HG02840 (cell line): ENCODE measurements around the gene CLDN14.

ENCODE experiments used
- ATAC-seq: cut with Tn5 transposase; IDR thresholded peaks from one replicate; pipeline ENCODE4 v1.9.1; 2021; ENCODE audit warnings: mild to moderate bottlenecking, moderate library complexity, moderate number of reproducible peaks; ENCODE audit not compliant: unreplicated experiment, low FRiP score

Gene CLDN14

GRCh38 chr21:36446301-36446700, 33.6 kb downstream of the CLDN14 start:
- ATAC-seq = no peak

DNA sequence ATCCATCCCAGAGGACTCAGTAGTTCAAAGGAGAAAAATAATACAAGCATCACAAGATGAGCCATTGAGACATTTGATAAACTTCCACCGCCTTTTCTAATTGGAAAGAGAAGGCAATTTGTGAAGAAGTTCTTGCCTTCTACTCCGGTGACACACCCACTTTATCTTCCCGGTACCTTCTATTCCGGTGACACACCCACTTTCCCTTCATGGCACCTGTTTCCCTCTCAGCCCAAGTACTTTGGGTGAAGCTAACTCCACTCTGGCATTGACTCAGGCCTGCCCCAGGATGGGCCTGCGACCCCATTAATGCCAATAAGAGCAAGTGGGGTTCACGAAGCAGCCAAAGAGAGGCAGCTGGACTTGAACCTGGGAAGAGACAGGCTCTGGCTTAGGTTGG, 38.2 kb downstream of the CLDN14 start:
- no peak for ATAC-seq

GRCh38 chr21:36437745-36438128, 42.2 kb downstream of the CLDN14 start:
- no peak for ATAC-seq

DNA sequence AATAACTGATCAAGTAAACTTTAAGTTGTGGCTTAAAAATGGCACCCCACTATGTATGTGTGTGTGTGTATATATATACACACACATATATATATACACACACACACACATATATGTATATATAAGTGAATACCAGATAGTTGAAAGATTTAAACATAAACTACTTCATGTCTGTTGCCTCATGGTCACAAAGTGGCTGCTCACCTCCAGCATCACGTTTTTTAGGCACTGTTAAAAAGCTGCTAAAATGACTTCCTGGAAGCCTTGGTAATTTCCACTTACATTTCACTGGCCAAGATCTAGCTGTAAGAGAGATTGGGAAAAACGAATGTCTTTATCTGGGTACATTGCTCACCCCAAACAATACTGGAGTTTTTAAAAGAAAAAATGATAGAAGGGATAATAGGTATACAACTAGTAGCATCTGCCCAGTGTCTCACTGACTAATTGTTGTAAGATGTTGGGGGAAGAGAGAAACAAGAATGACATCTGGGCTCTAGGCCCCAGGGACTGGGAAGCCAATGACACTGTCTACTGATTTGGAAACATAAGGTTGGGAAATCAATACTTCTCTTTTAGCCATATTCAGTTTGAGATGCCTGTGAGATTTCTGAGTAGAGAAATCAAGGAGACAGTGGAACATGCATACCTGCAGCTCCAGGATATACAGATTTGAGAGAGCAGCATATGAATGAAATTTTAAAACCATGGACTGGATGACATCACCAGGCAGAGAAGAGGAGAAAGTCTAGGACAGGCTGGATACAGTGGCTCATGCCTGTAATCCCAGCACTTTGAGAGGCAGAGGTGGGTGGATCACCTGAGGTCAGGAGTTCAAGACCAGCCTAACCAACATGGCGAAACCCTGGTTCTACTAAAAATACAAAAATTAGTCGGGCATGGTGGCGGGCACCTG, 42.8 kb downstream of the CLDN14 start:
- ATAC-seq = no peak

GRCh38 chr21:36434144-36434543, 45.8 kb downstream of the CLDN14 start:
- no peak for ATAC-seq

DNA sequence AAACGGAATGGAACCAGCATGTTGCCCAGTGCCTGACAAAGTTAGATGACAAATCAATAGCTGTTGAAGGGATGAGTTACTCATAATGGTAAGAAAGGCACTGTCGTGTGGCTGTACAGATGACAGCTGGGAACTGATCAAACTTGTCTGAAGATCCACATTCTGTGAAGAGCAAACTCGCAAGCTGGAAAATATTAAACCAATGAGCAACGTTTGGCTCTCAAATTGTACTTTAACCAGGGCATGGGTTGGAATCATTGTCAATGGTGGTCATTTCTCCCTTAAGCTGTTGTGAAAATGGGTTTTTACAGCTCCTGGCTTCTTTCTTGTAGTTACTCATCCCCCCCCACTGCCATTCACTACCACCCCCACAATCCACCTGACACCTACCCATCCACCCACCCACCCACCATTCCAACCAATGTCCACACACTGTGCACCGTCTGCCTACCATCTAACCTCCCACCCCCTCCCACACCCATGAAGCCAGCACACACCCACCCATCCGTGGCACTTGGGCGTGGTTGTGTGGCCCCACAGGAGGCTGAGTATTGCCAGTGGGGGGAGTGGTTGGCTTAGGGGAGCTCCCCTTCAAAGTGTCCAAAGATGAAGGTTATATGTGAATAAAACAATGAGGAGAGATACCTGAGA, 46.7 kb downstream of the CLDN14 start:
- ATAC-seq = no peak

- ATAC-seq = no peak
These were observed 48.7 kb downstream of the CLDN14 start for GRCh38 chr21:36431252-36431651.

DNA sequence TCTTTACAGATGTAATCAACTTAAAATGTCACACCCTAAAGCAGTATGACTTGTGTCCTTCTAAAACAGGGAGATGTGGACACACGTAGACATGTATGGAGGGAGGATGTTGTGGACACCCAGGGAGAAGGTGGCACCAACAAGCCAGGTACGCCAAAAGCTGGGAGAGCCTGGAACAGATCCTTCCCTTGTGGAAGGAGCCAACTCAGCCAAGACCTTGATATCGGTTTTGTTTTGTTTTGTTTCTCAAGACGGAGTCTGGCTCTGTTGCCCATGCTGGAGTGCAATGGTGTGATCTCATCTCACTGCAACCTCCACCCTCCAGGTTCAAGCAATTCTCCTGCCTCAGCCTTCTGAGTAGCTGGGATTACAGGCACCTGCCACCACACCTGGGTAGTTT, 49.1 kb downstream of the CLDN14 start:
- ATAC-seq = no peak

DNA sequence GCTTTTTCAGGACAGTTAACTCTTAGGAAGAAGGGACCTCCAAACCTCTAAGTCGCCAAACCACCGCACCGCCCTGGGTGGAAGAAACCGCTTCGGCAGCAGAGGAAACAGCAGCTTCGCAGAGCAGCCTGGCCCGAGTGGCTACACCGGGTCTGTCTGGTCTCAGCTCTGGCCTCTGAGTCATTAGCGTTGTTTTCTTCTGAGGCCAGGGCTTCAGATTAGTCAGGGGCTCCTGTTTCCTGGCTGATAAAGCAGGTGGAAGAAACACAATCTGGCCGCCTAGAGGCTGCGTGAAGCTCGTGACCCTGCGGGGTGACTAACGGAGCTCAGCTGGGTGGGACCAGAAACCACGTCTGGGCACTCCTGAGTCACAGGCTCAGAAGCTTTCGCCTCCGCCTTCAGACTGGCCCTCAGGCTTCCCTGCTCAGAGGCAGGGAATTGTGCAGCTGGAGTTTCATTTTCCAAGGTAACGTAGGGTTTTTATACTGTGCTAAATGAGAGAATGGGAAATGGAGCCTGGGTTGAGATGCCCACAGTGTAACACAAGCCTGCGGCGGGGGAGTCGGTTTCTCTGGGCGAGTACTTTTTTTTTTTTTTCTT, 49.9 kb downstream of the CLDN14 start:
- peak; percentile 85 for ATAC-seq

- no peak for ATAC-seq
These were observed 51.0 kb downstream of the CLDN14 start for GRCh38 chr21:36428761-36429432.

DNA sequence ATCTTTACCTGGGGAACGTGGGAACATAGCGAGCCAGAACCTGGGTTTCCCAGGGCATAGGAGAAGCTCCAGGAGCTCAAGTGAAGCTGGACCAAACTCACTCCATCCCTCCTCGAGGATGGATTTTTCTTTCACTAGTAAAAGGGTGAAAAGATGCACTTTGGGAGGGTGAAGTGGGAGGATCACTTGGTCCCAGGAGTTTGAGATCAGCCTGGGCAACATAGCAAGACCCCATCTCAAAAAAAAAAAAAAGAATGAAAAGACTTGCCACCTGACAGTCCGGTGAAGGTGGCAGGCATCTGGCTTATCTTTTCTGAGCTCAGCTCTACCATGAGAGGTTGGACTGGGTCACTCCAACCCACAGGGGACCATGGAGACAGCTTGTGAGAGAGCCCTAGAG, 52.4 kb downstream of the CLDN14 start:
- ATAC-seq = no peak

GRCh38 chr21:36425286-36425685, 54.6 kb downstream of the CLDN14 start:
- no peak for ATAC-seq

DNA sequence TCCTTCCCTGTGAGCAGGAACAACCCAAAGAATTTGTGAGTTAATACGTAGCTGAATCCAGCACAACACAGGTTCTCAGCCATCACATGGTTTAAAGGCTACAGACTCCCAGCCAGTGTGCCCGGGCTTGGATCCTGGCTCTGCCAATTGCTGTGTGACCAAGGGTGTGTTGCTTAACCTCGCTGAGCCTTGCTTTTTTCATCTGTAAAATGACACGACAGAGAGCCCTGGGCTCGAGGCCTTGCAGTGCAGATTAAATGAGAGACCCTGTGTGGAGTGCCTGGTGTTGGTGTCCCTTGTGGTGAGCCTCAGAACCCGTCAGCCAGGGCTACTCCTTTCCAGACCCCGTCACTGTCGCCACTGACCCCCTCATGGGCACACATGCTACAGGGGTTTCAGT, 55.3 kb downstream of the CLDN14 start:
- ATAC-seq = no peak

DNA sequence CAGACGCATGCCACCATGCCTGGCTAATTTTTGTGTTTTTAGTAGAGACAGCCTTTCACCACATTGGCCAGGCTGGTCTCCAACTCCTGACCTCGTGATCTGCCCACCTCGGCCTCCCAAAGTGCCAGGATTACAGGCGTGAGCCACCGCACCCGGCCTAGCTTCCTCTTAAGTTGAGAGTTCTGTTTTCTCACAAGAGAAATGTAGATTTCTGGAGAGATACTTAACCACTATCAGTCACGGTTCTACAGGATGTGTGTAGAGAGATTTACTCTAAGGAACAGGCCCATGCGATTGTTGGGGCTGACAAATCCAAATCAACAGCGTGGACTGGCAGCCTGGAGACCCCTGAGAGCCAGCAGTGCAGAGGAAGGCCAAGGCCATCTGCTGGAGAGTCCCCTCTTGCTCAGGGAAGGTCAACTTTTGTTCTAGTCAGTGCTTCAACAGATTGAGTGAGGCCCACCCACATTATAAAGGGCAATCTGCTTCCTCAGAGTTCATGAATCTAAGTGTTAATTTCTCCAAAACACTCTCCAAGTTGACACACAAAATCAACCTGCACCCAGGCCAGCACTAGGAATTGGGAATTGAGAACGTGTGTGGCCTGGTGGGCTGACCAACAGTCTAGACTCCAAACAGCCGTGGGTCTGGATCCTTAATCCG, 56.0 kb downstream of the CLDN14 start:
- no peak for ATAC-seq

GRCh38 chr21:36422279-36423098, 57.4 kb downstream of the CLDN14 start:
- no peak for ATAC-seq

DNA sequence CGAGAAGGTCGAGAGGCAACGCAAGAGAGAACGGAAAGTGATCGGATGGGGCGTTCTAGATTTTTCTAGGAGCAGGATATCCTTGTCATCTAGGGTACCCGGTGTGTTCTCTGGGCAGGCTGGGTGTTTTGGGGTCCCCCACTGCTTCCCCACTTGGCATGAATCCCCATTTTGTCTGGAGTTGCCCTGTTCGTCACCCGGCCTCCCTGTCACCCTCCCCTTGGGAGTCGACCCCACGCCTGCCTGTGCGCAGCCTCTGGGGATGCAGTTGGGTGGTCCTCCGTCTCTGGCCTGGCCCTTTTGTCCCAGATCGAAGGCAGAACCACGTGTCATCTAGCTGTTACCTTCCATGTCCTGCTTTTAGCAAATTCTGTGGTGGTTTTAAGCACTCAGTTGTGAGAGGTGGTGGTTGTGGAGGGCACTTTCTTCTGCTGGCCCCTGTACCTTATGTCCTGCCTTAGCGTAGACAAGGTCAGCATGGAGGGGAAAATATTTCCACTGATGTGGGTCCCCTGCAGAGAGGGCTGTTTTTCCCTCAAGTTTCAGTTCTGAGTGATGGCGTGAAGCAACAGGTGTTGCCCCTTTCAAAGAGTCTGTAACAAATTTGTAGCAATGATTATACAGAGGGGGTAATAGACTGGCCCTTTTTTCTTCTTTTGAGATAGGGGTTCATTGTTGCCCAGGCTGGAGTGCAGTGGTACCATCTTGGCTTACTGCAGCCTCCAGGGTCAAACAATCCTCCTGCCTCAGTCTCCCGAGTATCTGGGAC, 59.2 kb downstream of the CLDN14 start:
- ATAC-seq = no peak

GRCh38 chr21:36419996-36420395, 59.9 kb downstream of the CLDN14 start:
- ATAC-seq = no peak

DNA sequence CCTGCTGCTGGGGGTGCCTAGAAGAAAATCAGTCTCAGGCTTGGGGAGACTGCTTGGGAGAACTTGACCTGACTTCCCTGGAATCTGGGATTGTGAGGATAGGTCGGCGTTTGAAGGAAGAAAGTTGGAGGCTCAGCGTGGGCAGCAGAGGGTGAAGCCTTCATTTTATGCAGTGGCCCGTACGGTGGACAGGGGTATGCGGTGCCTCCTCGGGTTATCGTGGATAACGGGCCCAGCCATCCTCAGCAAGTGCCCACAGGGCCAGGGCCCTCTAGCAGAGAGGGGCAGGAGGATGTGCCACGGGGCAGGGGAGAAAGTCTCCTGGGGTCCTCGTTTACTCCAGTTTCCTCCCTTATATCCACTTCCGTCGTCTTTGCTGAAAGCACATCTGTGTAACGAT, 60.7 kb downstream of the CLDN14 start:
- ATAC-seq = no peak

DNA sequence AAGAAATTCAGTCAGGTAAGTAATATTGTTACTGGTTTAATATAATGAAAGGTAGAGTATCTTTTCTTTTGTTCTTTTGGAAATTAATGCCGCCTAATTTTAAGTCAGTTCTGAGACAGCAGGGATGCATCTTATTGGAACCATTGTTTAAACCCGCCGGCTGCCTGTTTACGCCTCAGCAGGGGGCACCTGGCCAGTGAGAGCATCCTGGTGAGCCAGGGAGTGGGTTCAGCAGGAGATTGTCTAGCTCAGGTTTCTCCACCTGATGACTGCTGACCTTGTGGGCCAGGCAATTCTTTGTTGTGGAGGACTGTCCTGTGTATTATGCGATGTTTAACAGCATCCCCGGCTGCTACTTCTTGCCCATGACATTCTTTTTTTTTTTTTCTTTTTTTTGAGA, 64.5 kb downstream of the CLDN14 start:
- no peak for ATAC-seq
